CD4-positive, alpha-beta T cell treated with Interleukin-6 at 100 ng/mL for 8 hours (primary cell): ENCODE measurements around the gene EFHD2.
"Not testable (repeated sequence)": the region's sequence is repeated elsewhere in the genome, so short reads cannot be mapped to it uniquely, and the experiment has no call there.

ENCODE experiments used
- DNase-seq: peaks from one replicate; pipeline ENCODE4 v3.0.0-alpha.2; 2020; ENCODE audit warnings: mixed read lengths, low spot score

The EFHD2 gene

GRCh38 chr1:15430787-15431570 is 21.3 kb downstream of the EFHD2 start:
- peak; percentile 68 for DNase-seq

GRCh38 chr1:15431571-15431948 is 21.9 kb downstream of the EFHD2 start:
- no peak for DNase-seq

DNA sequence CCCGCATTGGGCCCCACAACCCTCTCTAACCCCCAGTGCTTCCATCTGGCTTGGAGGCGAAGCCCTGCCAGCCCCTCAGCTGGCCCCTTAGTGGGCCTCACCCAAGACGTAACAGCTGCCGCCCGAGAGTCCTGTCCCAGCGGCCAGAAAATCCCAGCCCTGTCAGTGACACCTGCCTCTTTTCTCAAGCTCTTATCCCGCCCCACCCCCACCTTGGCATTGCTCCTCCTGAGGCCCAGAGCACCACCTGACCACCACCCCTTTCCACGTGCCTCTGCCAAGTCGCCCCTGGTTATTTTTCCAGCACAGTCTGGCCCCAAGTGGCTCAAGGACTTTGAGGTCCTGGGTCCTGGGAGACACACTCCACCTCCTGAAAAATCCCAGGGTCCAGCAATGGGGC is 22.6 kb downstream of the EFHD2 start:
- no peak for DNase-seq

DNA sequence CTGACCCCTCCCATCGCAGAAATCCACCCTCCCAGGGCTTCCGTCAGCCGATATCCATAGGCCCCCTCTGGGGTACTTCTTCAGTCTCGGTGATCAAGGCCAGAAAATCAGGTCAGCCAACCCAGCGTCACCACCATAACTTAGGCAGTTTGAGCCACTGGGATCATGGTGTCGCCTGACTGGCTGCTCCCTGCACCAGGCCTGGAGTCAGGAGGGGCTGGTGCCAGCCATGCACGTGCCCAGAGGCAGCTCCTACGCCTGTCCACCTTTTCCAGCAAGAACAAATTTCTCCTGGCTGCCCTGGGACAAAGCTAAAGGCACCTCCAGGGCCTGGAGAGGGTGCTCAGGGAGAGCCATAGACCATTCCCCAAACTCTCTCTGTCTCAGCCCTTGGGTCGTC is 23.8 kb downstream of the EFHD2 start:
- DNase-seq = no peak

- not testable (repeated sequence) for DNase-seq
Measured at GRCh38 chr1:15434739-15435138, 25.1 kb downstream of the EFHD2 start.

DNA sequence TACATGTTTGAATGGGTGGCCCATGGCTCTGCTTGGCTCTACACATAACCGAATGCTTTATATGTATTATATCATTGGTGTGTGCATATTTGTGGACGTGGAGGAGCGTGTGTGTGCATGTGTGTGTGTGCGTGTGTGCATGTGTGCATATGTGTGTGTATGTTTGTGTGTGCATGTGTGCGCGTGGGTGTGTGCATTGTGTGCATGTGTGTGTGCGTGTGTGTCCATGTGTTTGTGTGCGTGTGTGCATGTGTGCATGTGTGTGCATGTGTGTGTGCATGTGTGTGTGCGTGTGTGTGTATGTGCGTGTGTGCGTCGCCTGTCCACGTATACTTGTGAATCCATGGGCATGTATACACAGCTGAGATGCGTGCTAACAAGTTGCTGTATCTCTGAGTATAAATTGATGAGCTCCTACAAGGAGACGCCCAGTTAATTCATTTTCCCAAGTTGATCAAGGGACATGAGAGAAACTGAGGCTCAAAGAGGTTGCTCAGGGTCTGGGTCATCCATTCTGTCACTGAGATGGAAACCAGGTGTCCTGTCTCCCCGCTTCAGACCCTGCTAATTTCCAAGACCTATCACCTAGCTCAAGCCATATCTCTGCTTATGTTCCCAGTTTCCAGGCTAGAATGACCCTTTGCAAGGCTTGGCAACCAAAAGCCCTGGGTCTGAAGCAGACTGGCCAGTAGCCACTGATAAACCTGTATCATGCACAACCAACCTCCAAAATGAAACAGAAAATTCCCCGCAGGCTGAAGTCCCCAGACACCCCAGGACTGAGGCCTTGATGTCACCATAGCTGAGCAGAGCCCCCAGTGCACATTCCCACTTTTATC is 25.8 kb downstream of the EFHD2 start:
- DNase-seq = no peak

DNA sequence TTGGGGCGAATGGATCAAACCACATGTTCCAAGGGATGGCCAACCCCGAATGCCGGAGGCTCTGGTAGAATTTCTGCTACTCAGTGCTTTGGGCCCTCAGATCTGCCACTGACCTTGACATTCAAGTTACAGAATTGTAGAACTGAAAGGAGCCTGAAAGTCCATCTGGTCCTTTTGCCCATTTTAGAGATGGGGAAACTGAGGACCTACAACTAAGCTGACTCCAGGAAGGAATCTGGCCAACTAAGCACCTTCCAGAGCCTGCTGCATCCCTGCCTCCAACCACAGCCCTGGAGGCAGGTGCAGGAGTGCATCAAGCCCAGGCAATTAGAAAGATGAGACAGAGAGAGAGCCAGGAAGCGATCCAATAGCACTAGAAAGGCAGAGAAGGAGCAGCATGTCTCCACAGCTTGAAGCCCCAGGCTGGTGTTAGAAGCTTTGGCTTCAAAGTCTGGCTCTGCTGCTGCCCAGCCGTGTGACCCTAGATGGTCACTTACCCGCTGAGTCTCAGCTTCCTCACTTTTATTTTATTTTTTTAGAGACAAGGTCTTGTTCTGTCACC is 27.3 kb downstream of the EFHD2 start:
- DNase-seq = no peak

DNA sequence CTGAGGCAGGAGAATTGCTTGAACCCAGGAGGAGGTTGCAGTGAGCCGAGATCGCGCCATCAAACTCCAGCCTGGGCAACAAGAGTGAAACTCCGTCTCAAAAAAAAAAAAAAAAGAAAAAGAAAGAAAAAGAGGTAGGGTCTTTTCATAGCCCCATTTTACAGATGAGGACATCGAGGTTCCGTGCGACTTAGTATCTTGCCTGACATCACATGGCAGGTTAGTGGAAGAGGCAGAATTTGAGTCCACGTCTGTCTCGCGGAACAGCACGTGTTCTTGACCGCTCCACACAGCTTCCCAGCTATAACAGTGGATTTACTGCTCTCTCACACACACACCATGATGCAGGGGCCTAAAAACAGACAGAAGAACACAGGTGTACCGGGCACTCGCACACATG is 29.6 kb downstream of the EFHD2 start:
- no peak for DNase-seq

DNA sequence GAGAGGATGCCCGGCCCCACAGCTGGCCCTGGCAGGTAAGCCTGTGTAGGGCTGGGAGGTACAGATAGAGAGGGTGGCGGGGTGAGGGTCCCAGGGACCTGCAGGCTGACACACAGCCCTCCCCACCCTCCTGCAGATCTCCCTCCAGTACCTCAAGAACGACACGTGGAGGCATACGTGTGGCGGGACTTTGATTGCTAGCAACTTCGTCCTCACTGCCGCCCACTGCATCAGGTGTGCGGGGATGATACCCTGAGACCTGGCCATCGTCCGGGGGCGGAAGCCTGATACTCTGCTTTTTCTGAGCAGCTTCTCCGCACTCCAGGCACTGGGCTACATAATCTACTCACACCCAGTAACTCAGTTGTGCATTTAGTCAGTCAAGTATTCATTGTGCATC is 30.7 kb downstream of the EFHD2 start:
- no peak for DNase-seq

- no peak for DNase-seq
Measured at GRCh38 chr1:15441247-15441646, 31.6 kb downstream of the EFHD2 start.

DNA sequence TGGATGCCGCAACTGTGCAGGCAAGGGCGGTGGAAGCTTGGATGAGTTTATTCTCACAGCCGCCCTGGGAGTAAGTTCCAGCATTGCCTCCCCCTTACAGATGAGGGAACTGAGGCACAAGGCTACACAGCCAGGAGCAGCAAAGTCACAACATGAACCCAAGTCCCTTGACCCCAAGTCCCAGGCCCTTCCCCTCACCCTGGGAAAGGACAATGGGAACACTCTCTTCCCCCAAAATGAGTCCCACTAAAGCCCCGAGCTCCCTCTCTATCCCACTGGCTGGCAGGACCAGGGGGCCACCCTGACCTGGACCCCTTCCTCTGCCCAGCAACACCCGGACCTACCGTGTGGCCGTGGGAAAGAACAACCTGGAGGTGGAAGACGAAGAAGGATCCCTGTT is 32.4 kb downstream of the EFHD2 start:
- no peak for DNase-seq

DNA sequence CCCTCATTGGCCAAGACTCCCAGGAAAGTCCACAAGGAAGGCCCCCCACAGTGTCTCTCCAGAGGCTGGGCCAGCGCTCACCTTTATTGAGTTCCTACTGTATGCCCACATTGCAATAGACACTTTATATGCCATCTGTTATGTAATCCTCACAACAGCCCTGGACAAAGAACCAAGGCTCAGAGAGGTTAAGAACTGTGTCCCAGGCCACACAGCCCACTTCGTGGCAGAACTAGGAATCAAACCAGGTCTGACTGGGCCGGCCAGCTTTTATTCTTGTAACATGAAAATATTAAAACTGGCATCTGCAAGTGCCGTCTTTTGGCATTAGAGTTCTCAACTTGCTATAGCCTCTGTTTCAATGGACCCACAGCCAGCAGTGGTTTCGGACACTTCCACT is 33.1 kb downstream of the EFHD2 start:
- DNase-seq = no peak

DNA sequence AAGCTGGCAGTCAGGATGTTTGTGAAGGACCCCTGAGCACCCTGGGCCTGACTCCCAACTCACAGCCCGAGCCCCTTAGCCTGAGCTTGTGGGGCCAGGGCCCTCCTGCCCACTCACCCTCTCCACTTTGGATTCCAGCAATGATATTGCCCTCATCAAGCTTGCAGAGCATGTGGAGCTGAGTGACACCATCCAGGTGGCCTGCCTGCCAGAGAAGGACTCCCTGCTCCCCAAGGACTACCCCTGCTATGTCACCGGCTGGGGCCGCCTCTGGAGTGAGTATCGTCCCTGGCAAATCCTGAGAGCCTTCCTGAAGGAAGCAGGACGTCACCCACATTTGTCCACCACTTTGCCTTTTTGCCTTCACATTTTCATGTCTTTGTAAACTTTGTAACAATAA is 33.6 kb downstream of the EFHD2 start:
- DNase-seq = no peak

DNA sequence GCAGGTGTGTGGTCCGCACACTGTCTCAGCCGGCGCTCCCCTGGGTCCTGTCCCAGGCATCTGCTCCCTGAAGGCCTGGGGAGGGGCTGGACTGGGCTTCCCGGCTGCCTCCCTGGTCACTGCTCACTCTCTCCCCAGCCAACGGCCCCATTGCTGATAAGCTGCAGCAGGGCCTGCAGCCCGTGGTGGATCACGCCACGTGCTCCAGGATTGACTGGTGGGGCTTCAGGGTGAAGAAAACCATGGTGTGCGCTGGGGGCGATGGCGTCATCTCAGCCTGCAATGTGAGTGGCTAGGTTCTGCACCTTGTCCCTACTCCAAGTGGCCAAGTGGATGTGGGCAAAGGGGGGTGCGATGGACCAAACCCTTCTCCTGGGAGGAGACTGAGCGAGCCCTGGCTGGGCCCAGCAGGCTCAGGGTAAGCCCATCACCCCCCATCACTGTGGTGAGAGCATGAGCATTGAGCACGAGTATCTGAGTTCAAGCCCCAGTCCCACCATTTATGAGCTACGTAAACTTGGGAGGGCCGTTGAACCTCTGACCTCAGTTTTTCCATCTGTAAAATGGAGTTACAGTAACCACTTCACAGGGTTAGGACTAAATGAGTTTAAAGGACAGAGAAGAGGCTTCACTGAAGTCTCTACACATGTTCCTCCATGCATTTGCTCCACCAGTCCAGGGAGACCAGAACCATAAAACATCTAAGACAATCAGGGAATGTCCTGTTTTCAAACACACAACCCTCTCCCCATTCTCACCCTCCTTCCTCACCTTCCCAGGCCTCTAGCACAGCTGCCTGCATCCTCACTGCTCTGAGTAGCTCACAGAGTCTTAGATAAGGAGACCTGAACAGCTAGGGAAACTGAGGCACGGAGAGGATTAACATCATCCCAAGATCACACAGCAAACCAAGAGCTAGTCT is 35.0 kb downstream of the EFHD2 start:
- no peak for DNase-seq

DNA sequence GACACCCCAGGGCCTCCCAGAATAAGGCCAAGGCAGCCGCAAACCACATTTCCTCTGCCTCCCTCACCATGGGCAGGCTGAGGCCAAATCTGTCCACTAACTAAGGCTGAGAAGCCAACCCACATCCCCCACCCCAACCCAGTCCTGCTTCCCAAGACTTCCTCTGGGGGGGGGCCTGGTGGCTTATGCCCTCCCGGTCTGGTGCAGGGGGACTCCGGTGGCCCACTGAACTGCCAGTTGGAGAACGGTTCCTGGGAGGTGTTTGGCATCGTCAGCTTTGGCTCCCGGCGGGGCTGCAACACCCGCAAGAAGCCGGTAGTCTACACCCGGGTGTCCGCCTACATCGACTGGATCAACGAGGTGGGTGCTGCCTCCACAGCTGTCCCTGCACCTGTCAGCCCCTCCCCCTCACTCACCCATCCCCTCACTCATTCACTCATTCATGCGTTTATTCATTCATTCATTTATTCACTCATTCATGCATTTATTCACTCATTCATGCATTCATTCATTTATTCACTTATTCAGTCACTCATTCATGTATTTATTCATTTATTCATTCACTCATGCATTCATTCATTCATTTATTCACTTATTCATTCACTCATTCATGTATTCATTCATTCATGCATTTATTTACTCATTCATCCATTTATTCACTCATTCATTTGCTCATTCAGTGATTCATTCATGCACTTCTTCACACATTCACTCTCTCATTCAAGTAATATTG is 35.9 kb downstream of the EFHD2 start:
- DNase-seq = no peak

DNA sequence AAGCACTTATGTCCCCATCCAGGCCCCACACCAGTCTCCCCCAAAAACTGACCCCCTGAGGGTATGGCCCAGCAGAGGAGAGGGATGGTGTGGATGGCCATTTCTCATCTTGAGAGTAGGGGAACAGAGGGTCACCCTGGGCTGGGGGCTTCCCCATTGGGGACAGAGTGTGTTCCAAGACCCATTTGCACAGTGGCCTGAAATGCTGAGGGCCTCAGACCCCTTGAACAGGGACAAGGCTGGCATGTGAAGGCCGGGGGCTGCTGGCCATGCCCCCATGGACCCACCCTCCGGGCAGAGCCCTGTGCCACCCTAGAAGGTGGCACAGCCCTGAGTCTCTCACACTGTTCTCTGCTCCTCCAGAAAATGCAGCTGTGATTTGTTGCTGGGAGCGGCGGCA is 36.5 kb downstream of the EFHD2 start:
- no peak for DNase-seq

DNA sequence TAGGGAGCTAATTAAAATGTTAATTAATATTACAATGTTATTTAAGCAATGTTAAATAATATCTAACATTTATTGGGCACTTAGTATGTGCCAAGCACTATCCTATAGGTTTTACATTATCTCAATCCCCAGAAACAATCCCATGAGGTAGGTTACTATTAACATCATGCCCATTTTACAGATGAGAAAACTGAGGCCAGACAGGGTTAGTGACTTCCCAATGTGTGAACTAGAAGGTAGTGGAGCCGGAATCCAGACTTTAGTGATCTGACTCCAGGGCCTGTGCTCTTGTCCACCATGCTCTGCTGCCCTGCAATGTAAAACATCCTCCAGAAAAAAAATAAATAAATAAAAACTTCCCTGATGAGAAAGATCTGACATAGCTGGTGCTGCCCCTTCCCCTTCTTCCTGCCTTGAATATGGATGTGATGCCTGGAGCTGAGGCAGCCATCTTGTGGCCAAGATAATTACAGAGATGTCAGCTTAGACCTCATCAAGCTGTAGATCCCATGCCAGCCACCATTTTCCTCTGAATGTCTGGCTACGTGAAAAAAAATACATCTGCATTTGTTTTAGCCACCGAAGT is 39.3 kb downstream of the EFHD2 start:
- DNase-seq = no peak

DNA sequence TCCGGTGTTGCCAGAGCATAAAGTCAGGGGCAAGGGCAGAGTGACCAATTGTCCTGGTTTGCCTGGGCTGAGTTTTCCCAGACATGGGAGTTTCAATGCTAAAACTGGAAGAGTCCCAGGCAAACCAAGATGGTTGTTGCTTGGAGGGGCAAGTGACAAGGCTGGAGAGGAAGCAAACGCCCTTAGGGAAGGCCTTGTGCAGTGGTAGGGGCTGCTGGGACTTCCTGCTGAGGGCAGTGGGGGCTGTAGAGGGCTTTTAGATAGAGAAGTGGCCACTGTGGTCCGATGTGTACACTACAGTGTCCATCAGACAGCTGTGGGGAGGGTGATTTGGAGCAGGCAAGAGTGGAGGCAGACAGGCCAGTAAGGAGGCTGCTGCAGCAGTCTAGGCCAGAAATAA is 39.9 kb downstream of the EFHD2 start:
- DNase-seq = no peak

GRCh38 chr1:15451014-15451722 is 41.5 kb downstream of the EFHD2 start:
- no peak for DNase-seq

DNA sequence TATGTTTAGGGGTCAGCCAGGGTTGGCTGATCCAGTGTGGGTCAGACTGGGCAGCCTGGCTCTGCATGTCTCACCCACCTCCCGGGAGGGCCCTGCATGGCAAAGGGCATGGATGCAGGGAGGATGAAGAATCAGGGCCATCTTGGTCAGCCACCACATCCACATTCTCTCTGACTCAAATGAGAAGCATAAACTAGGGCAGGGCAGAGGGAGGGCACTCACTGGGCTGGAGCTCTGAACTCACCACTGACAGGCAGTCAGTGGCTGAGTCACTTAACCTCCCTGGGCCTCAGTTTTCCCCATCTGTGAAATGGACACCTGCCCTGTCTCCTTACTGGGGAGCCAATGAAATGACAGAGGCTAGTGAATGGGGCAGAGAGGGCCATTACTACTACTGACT is 42.5 kb downstream of the EFHD2 start:
- no peak for DNase-seq
